AG09309 (cell line): Measurements from ENCODE around the gene LRP3.

Experiments used
- DNase-seq: peaks from one replicate; pipeline ENCODE4 v3.0.0-alpha.2; 2010; ENCODE audit warnings: low read depth
- H3K4me3 ChIP-seq: 2 replicates; pipeline ENCODE4 v1.5.1; 2011; ENCODE audit warnings: mild to moderate bottlenecking, low read depth, low read length, moderate library complexity; ENCODE audit not compliant: control insufficient read depth
- TF ChIP-seq, protein P1 (sequence below): IDR thresholded peaks from 2 replicates; pipeline ENCODE4 v1.5.1; 2011; ENCODE audit warnings: mild to moderate bottlenecking, low read depth, low read length, inconsistent platforms; ENCODE audit not compliant: insufficient read depth, control insufficient read depth; ENCODE audit errors: missing control alignments

LRP3 gene

DNA sequence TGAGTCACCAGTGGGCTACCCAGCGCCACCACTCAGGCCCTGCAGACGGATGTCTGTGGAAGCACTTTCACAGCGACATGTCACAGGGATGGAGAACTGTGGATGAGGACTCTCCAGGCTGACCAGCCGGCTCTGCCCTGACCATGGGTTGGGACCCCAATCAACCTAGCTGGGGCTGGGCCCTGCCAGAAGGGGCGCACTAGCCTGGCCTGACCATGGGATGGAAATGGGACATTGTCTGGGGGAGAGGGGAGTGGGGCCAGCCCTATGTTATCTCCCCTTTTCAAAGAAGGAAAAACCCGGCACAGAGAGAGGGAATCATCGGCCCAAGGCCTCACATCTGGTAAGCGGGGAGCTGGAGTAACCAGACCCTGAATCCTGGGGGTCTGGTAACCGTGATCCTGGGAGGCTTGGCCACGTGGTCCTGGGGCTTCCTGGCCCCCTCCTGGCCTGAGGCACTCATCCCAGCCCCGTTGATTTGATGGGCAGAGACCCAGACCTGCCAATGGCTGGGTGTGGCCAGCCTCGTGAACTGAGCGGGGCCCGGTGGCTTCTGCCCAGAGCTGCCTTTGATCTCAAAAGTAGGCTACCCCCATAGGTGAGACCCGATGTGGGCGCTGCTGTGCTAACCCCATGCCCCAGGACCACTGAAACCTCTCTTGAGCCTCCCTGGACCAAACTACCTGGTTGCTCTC lies 42.7 kb downstream of the LRP3 start:
- H3K4me3 ChIP-seq = no peak overlapping the region
- no peak for DNase-seq
- TF ChIP-seq, protein P1, sequence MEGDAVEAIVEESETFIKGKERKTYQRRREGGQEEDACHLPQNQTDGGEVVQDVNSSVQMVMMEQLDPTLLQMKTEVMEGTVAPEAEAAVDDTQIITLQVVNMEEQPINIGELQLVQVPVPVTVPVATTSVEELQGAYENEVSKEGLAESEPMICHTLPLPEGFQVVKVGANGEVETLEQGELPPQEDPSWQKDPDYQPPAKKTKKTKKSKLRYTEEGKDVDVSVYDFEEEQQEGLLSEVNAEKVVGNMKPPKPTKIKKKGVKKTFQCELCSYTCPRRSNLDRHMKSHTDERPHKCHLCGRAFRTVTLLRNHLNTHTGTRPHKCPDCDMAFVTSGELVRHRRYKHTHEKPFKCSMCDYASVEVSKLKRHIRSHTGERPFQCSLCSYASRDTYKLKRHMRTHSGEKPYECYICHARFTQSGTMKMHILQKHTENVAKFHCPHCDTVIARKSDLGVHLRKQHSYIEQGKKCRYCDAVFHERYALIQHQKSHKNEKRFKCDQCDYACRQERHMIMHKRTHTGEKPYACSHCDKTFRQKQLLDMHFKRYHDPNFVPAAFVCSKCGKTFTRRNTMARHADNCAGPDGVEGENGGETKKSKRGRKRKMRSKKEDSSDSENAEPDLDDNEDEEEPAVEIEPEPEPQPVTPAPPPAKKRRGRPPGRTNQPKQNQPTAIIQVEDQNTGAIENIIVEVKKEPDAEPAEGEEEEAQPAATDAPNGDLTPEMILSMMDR = no peak

DNA sequence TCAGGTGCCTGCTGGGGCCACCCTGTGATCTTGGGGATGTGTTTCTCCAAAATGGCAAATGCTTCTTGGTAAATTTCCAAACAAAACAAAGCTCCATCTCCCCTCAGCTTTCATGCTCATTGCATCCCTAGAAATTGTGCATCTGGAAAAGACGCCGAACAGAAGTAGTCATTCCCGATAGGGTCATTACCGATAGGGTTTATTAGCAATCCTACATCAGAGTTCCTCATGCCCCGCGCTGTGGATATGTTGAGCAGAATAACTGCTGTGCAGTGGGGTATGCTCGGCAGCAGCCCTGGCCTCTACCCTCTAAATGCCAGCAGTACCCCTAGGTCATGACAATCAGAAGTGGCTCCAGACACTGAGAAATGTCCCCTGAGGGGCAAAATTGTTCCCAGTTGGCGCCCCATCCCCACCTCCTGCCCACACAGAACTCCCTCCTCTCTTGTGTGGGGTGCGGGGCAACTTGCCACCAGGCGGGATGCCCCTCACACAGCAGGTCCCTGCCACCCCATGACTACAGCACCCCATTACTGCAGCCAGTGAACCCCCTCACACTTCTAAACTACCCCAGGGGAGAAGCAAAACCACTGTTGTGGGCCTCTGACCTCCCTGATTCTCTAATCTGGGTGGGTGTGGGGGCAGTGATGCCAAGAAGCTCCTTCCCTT lies 44.5 kb downstream of the LRP3 start:
- no peak overlapping the region for H3K4me3 ChIP-seq
- no peak for DNase-seq
- TF ChIP-seq, protein P1 = no peak

DNA sequence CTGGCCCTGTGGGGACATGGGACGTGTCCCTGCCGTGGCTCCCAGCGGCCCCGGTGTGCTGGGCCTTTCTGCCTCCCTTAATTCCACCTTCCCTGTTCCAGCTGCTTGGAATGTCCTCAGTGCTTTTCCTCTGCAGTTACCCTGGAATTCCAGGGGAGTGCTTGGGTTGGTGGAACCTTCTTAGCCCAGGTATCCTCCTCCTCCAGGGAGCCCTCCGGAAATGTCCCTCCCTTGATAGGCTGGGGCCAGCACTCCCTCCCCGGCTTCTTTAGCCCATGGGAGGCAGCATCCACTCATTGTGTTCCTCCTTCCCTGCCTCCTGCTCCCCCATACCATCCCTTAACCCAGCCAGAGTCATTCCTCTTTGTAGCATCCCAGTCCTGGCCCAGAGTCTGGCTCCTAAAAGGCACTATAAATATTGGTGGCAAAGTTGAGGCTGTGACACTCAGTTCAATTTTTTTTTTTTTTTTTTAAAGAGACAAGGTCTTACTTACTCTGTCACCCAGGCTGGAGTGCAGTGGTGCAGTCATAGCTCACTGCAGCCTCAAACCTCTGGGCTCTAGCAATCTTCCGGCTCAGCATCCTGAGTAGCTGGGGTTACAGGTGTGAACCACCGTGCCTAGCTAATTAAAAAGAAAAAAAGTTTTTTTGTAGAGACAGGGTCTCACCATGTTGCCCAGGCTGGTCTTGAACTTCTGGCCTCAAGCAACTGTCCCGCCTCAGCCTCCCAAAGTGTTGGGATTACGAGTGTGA lies 45.3 kb downstream of the LRP3 start:
- TF ChIP-seq, protein P1 = no peak
- DNase-seq = no peak
- H3K4me3 ChIP-seq = no peak overlapping the region

DNA sequence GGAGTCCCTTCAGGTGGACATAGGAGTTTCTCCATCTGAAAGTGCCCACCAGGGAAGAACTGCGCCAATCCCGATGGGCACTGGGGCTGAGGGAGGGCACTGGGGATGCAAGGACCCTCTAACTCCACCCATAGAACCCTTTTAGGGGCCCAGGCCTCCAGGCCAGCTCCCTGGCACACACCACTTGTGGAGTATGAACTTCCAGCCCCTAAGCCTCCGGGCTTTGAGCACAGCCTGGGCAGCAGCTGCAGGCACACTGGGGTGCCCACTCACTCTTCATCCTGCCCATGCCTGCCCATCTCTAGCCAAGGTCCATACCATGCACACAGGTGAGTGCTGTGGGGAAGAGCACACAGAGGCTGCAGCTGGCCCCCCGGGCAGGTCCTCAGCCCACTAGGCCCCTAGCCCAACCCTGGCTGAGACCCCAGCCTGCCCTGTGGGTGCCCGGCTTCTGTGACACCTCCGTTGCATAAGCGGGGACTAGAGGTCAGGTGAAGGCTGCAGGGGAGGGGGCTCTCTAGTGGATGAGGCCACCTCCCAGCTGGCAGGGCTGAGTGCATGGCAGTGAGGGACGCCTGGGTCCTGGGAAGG lies 46.1 kb downstream of the LRP3 start:
- TF ChIP-seq, protein P1 = no peak
- H3K4me3 ChIP-seq = no peak overlapping the region
- DNase-seq = no peak

DNA sequence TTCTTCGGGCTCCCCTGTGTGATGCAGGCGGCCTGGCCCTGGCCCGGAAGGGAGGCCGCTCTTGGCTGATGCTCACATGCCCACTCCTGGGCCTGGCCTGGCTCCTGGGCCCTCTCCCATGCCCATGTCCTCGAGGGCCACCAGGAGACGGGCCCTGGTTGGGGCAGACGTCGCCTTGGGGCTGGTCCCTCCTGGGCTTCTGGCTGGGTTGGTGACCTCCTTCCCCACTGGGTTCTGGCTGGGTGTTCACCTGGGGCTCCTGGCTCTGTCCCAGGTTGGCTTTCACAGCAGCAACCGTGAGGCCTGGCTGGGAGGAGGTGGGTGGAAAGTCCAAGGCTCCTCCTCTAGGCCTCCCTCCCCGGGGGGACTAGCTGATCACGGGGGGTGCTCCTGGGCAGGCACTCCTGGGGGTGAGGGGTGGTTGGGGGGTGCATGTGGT lies 47.0 kb downstream of the LRP3 start:
- no peak overlapping the region for H3K4me3 ChIP-seq
- TF ChIP-seq, protein P1 = no peak

DNA sequence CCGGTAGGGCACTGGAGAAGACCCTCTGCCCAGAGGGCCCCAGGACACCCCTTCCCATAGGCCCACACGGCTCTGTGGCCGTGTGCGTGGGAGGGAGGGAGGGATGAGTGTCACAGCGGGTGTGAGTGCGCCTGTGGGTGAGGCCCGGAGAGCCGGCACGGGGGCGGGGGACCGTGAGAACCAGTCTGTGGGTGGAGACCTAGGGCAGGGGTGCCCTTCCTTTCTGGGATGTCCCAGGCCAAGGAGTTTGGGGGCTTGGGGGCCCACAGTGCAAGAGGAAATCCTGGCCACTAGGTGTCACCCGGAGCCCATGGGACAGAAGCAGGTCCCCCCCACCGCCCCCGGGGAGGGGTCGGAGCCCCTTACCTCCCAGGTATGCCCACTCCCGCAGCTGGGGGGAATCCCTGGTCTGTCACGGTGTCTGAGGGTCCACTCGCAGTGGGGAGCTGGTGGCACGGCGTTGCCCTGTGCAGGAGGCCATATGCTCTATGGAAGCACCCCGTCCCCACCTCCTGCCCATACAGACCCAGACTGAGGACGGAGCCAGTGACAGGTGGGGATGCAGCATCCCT lies 47.5 kb downstream of the LRP3 start:
- TF ChIP-seq, protein P1 = peak; percentile 77
- no peak overlapping the region for H3K4me3 ChIP-seq
- no peak for DNase-seq

More for the DNA sequence above, 47.0 kb downstream of the LRP3 start:
- no peak for DNase-seq
